GM12878 (cell line): Measurements from ENCODE around the gene VARS1. TPM values are rescaled to one million over a fixed set of nuclear protein-coding genes. Genes with fewer than 3 reads are reported as not detected.
"Not testable (repeated sequence)": the region's sequence is repeated elsewhere in the genome, so short reads cannot be mapped to it uniquely, and the experiment has no call there.

Experiments
- ATAC-seq: fragments of 200-7000 bp; cut with Tn5 transposase; 3 replicates; pipeline ENCODE4 v1.9.1; 2020; ENCODE audit warnings: mild to moderate bottlenecking, moderate library complexity
- BruUV-seq: library from RNA; stranded (reverse); fragments of 400-500 nt; replicated peaks from 2 replicates; lab custom pipeline; 2021; lab: Mats Ljungman, UMichigan
- CTCF ChIA-PET: fragments of 300-600 bp; sonication (Branson Sonifier 250); formaldehyde crosslinking; extraction: SDS; loops from one replicate; lab custom pipeline; 2021; ENCODE audit warnings: inconsistent platforms; lab: Yijun Ruan, JAX
- POLR2A ChIA-PET: fragments of 350-600 bp; formaldehyde crosslinking; extraction: SDS; loops from one replicate; lab custom pipeline; 2021; ENCODE audit warnings: inconsistent platforms; lab: Charles Lee
- RAD21 ChIA-PET: fragments of 300-600 bp; sonication (Branson Sonifier 250); formaldehyde crosslinking; loops from one replicate; lab custom pipeline; 2023; ENCODE audit warnings: antibody characterized with exemption; ENCODE audit not compliant: unreplicated experiment; lab: Charles Lee
- SMC1A ChIA-PET: fragments of 300-600 bp; sonication (Branson Sonifier 250); formaldehyde crosslinking; loops from one replicate; lab custom pipeline; 2023; ENCODE audit not compliant: unreplicated experiment, uncharacterized antibody; lab: Charles Lee
- DNase-seq: peaks from one replicate; pipeline ENCODE4 v3.0.0-alpha.2; 2011; ENCODE audit warnings: low read depth, low spot score
- FAIRE-seq: peaks from 3 replicates; lab custom pipeline; 2011; peaks lifted over from hg19 to GRCh38; lab: Jason Lieb, UNC
- H2AFZ ChIP-seq: 2 replicates; pipeline ENCODE4 v1.6.0; 2011; ENCODE audit warnings: low read depth, low read length, control low read depth; ENCODE audit not compliant: control insufficient read depth
- H3K27ac ChIP-seq: 2 replicates; pipeline ENCODE4 v1.5.1; 2011; ENCODE audit warnings: control low read depth; ENCODE audit not compliant: control insufficient read depth, insufficient read depth
- H3K27me3 ChIP-seq, 2 experiments: replicated peaks in 1 of 2; 2 replicates each; pipeline versions ENCODE4 v1.6.0 to v1.6.1; 2011; ENCODE audit warnings: low read length in 1 of 2; ENCODE audit not compliant: control insufficient read depth in 2 of 2, insufficient read depth in 2 of 2
- H3K36me3 ChIP-seq, 2 experiments: 2 replicates each; pipeline ENCODE4 v1.5.1; 2011; ENCODE audit warnings: low read length in 1 of 2; ENCODE audit not compliant: control insufficient read depth in 2 of 2, insufficient read depth in 2 of 2
- H3K4me1 ChIP-seq: 2 replicates; pipeline ENCODE4 v1.6.1; 2011; ENCODE audit warnings: mild to moderate bottlenecking, low read length, moderate library complexity, mixed read lengths; ENCODE audit not compliant: control insufficient read depth, insufficient read depth
- H3K4me2 ChIP-seq: 2 replicates; pipeline ENCODE4 v1.6.0; 2011; ENCODE audit warnings: control low read depth; ENCODE audit not compliant: control insufficient read depth, insufficient read depth
- H3K4me3 ChIP-seq: fragments of 200-600 bp; sonication (generic); 2 replicates; pipeline ENCODE4 v1.5.1; 2016
- H3K79me2 ChIP-seq: 2 replicates; pipeline ENCODE4 v1.6.0; 2011; ENCODE audit warnings: low read length; ENCODE audit not compliant: control insufficient read depth, insufficient read depth
- H3K9ac ChIP-seq: 2 replicates; pipeline ENCODE4 v1.8.0; 2011; ENCODE audit warnings: low read length, control low read depth, mixed read lengths; ENCODE audit not compliant: control insufficient read depth, insufficient read depth
- H3K9me3 ChIP-seq: replicated peaks from 3 replicates; pipeline ENCODE4 v1.5.1; 2011; ENCODE audit warnings: mild to moderate bottlenecking, low read length; ENCODE audit not compliant: control insufficient read depth, insufficient read depth
- H4K20me1 ChIP-seq: 2 replicates; pipeline ENCODE4 v1.6.0; 2011; ENCODE audit not compliant: control insufficient read depth, insufficient read depth
- BACH1 ChIP-seq: fragments of 450-650 bp; IDR thresholded peaks from 2 replicates; pipeline ENCODE4 v1.6.1; 2017; ENCODE audit warnings: mild to moderate bottlenecking, borderline replicate concordance
- DPF2 ChIP-seq: fragments of 450-650 bp; IDR thresholded peaks from 2 replicates; pipeline ENCODE4 v1.6.1; 2017; ENCODE audit warnings: mild to moderate bottlenecking
- EED ChIP-seq: sonication (generic); IDR thresholded peaks from 2 replicates; pipeline ENCODE4 v1.6.1; 2016; ENCODE audit warnings: antibody characterized with exemption, low read depth
- HDAC6 ChIP-seq: fragments of 200-600 bp; sonication (generic); IDR thresholded peaks from one replicate; pipeline ENCODE4 v1.8.0; 2017; ENCODE audit warnings: antibody characterized with exemption; ENCODE audit not compliant: unreplicated experiment
- NFXL1 ChIP-seq: fragments of 450-650 bp; IDR thresholded peaks from 2 replicates; pipeline ENCODE4 v1.6.1; 2017; ENCODE audit warnings: antibody characterized with exemption, mild to moderate bottlenecking, borderline replicate concordance
- NRF1 ChIP-seq: conservative IDR thresholded peaks from 2 replicates; pipeline ENCODE4 v1.6.1; 2011; ENCODE audit warnings: mild to moderate bottlenecking, low read depth, low read length, improper control_type of control experiment
- STAT1 ChIP-seq: fragments of 450-650 bp; conservative IDR thresholded peaks from 2 replicates; pipeline ENCODE4 v1.6.1; 2014; ENCODE audit warnings: antibody characterized with exemption, mild to moderate bottlenecking
- TAF1 ChIP-seq: IDR thresholded peaks from 2 replicates; pipeline ENCODE4 v1.6.1; 2011; ENCODE audit warnings: mild to moderate bottlenecking, low read depth, low read length, borderline replicate concordance
- YY1 ChIP-seq: IDR thresholded peaks from 2 replicates; pipeline ENCODE4 v1.6.1; 2011; ENCODE audit warnings: low read depth, mild to moderate bottlenecking, low read length
- ZBED1 ChIP-seq: IDR thresholded peaks from 2 replicates; pipeline ENCODE4 v1.6.1; 2016; ENCODE audit warnings: borderline replicate concordance
- ZNF622 ChIP-seq: fragments of 450-650 bp; IDR thresholded peaks from 2 replicates; pipeline ENCODE4 v1.6.1; 2017; ENCODE audit warnings: mild to moderate bottlenecking, inconsistent platforms
- WGBS: methylation state at CpG from one replicate; pipeline ENCODE4 v1.1.6; 2016; ENCODE audit warnings: low lambda C conversion rate; ENCODE audit not compliant: insufficient replicate concordance, insufficient coverage; ENCODE audit errors: missing lambda C conversion rate; 5-methylcytosine and 5-hydroxymethylcytosine counted together
- in situ Hi-C: fragments of 300-500 bp; cut with MboI; formaldehyde crosslinking; loops from 9 replicates; pipeline ENCODE4 v1.14.3; 2018; ENCODE audit warnings: mixed read lengths
- intact Hi-C: fragments of 100-400 bp; cut with micrococcal nuclease; formaldehyde crosslinking; loops from one replicate; pipeline ENCODE4 v1.14.2; 2022; ENCODE audit not compliant: unreplicated experiment
- polyA plus RNA-seq, 11 experiments: library from polyadenylated mRNA; depleted of rRNA in 4 of 11; unstranded in 6 of 11; stranded (reverse) in 5 of 11; fragments of >200 nt; fragmentation: Nextera tagmentation in 4 of 11; fragmentation: Illumina TruSeq in 1 of 11; extraction: Ambion mirVana in 4 of 11; extraction: Trizol in 1 of 11; gene quantifications; 1 replicate in 1 of 11; 2 replicates in 10 of 11; pipeline versions ENCODE4 v1.2.1 to v1.2.3, GENCODE V29; 2011 to 2016; ENCODE audit warnings: inconsistent platforms in 2 of 11, missing spikeins in 2 of 11, low read depth in 1 of 11
- total RNA-seq, 4 experiments: library from RNA; depleted of rRNA in 3 of 4; stranded (reverse); fragments of >200 nt in 3 of 4; fragmentation: Illumina TruSeq in 1 of 4; extraction: Trizol in 1 of 4; gene quantifications; 2 replicates each; pipeline versions ENCODE4 v1.2.1 to v1.2.3, GENCODE V29; 2013 to 2021
- TF ChIP-seq, protein P1 (sequence below): fragments of 450-650 bp; IDR thresholded peaks from 2 replicates; pipeline ENCODE4 v1.6.1; 2016; ENCODE audit warnings: mild to moderate bottlenecking
- TF ChIP-seq, protein P2 (sequence below): fragments of 450-650 bp; IDR thresholded peaks from 2 replicates; pipeline ENCODE4 v1.6.1; 2018; ENCODE audit warnings: borderline replicate concordance, mild to moderate bottlenecking; ENCODE audit not compliant: partially characterized antibody

VARS1 gene
- total and polyA plus RNA-seq, 10 of the 15 experiments (the other 5 are each of a cell fraction or from before 2014, with no cell fraction given): 1.2 to 243 (median 80.7) TPM

DNA sequence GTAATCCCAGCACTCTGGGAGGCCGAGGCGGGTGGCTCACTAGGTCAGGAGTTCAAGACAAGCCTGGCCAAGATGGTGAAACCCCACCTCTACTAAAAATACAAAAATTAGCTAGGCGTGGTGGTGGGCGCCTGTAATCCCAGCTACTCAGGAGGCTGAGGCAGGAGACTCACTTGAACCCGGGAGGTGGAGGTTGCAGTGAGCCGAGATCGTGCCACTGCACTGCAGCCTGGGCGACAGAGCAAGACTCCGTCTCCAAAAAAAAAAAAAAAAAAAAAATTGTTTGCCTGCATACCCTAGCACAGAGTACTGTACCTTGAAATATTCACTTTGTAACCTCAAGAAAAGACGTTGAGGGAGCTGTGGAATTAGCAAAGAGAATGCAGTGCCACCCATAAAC lies 24.8 kb upstream of the VARS1 start:
- H3K27ac ChIP-seq, H3K4me3 ChIP-seq, ATAC-seq, DNase-seq, H2AFZ ChIP-seq, in situ Hi-C loops, H3K9ac ChIP-seq, H3K27me3 ChIP-seq, BruUV-seq, H3K9me3 ChIP-seq, H3K4me1 ChIP-seq, H3K36me3 ChIP-seq, H3K79me2 ChIP-seq, H4K20me1 ChIP-seq, FAIRE-seq: not testable (repeated sequence)
- TF ChIP-seq, protein P1, sequence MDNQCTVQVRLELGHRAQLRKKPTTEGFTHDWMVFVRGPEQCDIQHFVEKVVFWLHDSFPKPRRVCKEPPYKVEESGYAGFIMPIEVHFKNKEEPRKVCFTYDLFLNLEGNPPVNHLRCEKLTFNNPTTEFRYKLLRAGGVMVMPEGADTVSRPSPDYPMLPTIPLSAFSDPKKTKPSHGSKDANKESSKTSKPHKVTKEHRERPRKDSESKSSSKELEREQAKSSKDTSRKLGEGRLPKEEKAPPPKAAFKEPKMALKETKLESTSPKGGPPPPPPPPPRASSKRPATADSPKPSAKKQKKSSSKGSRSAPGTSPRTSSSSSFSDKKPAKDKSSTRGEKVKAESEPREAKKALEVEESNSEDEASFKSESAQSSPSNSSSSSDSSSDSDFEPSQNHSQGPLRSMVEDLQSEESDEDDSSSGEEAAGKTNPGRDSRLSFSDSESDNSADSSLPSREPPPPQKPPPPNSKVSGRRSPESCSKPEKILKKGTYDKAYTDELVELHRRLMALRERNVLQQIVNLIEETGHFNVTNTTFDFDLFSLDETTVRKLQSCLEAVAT: peak; percentile 59
- H3K4me2 ChIP-seq: peak overlapping the region; percentile 98
- intact Hi-C loops: loop anchor here (10.0 kb wide), 1 partner anchor 46 kb away; the partner anchor contains the start of gene VWA7
- ChIA-PET SMC1A (interaction anchor here (1.1 to 1.6 kb wide), 3 partner anchors 13 to 87 kb away, joined by 3 to 5 read pairs (median 5); no protein-coding TSS in a partner anchor), POLR2A (interaction anchor here (0.7 to 11.3 kb wide), 5 partner anchors 10 to 84 kb away, joined by 3 to 158 read pairs (median 13); partner anchors contain the start of genes CLIC1, LSM2 and MSH5), CTCF (interaction anchor here (1.0 to 1.5 kb wide), 3 partner anchors 14 to 91 kb away, joined by 3 to 5 read pairs (median 3); partner anchors contain the start of gene LSM2), RAD21 (interaction anchor here (0.6 to 1.3 kb wide), 2 partner anchors 117 to 262 kb away, joined by 3 read pairs; partner anchors contain the start of gene ABHD16A)
- 93% methylated on average over 10 of the region's 10 CpGs for WGBS

DNA sequence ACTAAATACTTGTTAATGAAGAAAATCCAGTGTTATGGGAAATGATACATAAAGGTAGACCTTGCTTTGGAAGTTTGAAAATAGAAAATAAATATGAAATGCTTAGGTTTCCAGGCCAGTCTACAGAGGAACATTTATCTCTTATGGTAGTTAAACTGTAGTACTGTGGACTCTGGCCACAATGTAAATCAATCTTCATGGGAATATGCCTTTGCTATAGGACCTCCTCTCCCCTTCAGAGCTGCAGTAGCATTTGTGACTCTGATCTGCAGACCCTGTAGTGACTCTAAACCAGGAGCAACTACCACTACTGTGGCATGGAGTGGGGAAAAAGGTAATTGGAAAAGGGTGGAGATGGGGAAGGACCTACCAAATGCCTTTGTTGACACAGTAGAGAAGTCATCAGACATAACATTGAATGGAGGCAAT lies 24.3 kb upstream of the VARS1 start:
- H3K27ac ChIP-seq: no peak overlapping the region
- ChIA-PET RAD21 (interaction anchor here (0.6 to 1.3 kb wide), 2 partner anchors 117 to 262 kb away, joined by 3 read pairs; partner anchors contain the start of gene ABHD16A), POLR2A (interaction anchor here (1.0 to 11.3 kb wide), 6 partner anchors 11 to 83 kb away, joined by 3 to 158 read pairs (median 10); partner anchors contain the start of genes CLIC1, LSM2, MSH5 and VARS1), SMC1A (interaction anchor here (1.0 to 1.6 kb wide), 5 partner anchors 10 to 86 kb away, joined by 3 to 5 read pairs (median 3); partner anchors contain the start of gene LSM2), CTCF (interaction anchor here (1.0 to 1.5 kb wide), 4 partner anchors 13 to 244 kb away, joined by 3 to 5 read pairs (median 3); partner anchors contain the start of gene LSM2)
- no peaks in the 10 kb centered on the region for H3K36me3 ChIP-seq
- H3K9me3 ChIP-seq: no peaks in the 10 kb centered on the region
- H3K9ac ChIP-seq: no peak overlapping the region
- intact Hi-C loops (loop anchor here (10.0 kb wide), 1 partner anchor 45 kb away; the partner anchor contains the start of gene VWA7), in situ Hi-C loops (no loop called here)
- FAIRE-seq (no peak), ATAC-seq (no peak), DNase-seq (no peak)
- H3K27me3 ChIP-seq: no peaks in the 10 kb centered on the region
- no TSS peak for BruUV-seq
- H3K4me1 ChIP-seq: peaks cover 9% of the 10 kb centered on the region
- H3K4me2 ChIP-seq: no peak overlapping the region
- H3K4me3 ChIP-seq: no peak overlapping the region
- H4K20me1 ChIP-seq: no peaks in the 10 kb centered on the region
- H2AFZ ChIP-seq: no peak overlapping the region
- peaks cover 2% of the 10 kb centered on the region; the same call in 1 of the 2 replicates for H3K79me2 ChIP-seq
- TF ChIP-seq ZNF622 (no peak), NRF1 (no peak), ZBED1 (no peak), DPF2 (no peak), YY1 (no peak), EED (no peak), HDAC6 (no peak), BACH1 (no peak), NFXL1 (no peak), STAT1 (no peak), TAF1 (no peak)
- TF ChIP-seq, protein P2, sequence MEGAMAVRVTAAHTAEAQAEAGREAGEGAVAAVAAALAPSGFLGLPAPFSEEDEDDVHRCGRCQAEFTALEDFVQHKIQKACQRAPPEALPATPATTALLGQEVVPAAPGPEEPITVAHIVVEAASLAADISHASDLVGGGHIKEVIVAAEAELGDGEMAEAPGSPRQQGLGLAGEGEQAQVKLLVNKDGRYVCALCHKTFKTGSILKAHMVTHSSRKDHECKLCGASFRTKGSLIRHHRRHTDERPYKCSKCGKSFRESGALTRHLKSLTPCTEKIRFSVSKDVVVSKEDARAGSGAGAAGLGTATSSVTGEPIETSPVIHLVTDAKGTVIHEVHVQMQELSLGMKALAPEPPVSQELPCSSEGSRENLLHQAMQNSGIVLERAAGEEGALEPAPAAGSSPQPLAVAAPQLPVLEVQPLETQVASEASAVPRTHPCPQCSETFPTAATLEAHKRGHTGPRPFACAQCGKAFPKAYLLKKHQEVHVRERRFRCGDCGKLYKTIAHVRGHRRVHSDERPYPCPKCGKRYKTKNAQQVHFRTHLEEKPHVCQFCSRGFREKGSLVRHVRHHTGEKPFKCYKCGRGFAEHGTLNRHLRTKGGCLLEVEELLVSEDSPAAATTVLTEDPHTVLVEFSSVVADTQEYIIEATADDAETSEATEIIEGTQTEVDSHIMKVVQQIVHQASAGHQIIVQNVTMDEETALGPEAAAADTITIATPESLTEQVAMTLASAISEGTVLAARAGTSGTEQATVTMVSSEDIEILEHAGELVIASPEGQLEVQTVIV: no peak
